Mesothelial cell of epicardium (in vitro differentiated cells): Measurements from ENCODE around the gene TMEM186. TPM values are rescaled to one million over a fixed set of nuclear protein-coding genes. Genes with fewer than 3 reads are reported as not detected.

Source experiments
- DNase-seq, 2 experiments: peaks; one replicate each; pipeline ENCODE4 v3.0.0; 2021; ENCODE audit warnings: low spot score in 2 of 2; ENCODE audit not compliant: unreplicated experiment in 2 of 2
- H3K27ac Mint-ChIP-seq: 2 replicates; pipeline ENCODE4 v1.8.0; 2021; ENCODE audit warnings: mixed read lengths
- H3K27me3 Mint-ChIP-seq: 2 replicates; pipeline ENCODE4 v1.8.0; 2021; ENCODE audit warnings: low read depth, mixed read lengths
- H3K36me3 Mint-ChIP-seq: 2 replicates; pipeline ENCODE4 v1.8.0; 2021; ENCODE audit warnings: mixed read lengths
- H3K4me1 Mint-ChIP-seq: 2 replicates; pipeline ENCODE4 v1.8.0; 2021; ENCODE audit warnings: mixed read lengths
- H3K4me3 Mint-ChIP-seq: 2 replicates; pipeline ENCODE4 v1.8.0; 2021; ENCODE audit warnings: mild to moderate bottlenecking, moderate library complexity, mixed read lengths
- H3K9me3 Mint-ChIP-seq: 2 replicates; pipeline ENCODE4 v1.8.0; 2021; ENCODE audit warnings: mixed read lengths
- total RNA-seq: library from RNA; stranded (reverse); gene quantifications from 3 replicates; pipeline ENCODE4 v1.2.1, GENCODE V29; 2021
- TF ChIP-seq, protein P1 (sequence below): fragments of 200-600 bp; sonication (generic); IDR thresholded peaks from one replicate; pipeline ENCODE4 v1.5.0; 2021; ENCODE audit warnings: antibody characterized with exemption; ENCODE audit not compliant: unreplicated experiment

The TMEM186 gene
- total RNA-seq, 1 donor from 2014 or later, result 11.9 TPM

DNA sequence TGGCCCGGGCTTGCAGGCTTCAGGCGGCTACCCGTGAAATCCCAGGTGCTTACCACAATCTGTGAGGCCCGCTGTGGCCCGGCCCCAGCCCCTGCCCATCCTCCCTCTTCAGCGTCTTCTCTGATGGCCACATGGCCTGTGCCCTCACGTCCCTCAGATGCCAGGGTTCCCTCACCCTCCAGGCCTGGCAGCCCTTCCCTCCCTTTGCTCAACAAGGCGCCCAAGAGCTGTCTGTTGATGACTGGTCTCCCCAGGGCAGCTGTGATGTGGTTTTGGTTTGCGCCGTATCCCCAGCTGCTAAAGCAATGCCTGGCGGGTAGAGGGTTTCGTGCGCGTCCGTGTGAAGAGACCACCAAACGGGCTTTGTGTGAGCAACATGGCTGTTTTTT, 35.3 kb upstream of the TMEM186 start:
- H3K9me3 Mint-ChIP-seq, result no peaks in the 10 kb centered on the region
- DNase-seq, result no peak
- H3K27ac Mint-ChIP-seq, result no peak overlapping the region
- H3K4me1 Mint-ChIP-seq, result no peaks in the 10 kb centered on the region
- no peak overlapping the region for H3K4me3 Mint-ChIP-seq
- H3K27me3 Mint-ChIP-seq, result no peaks in the 10 kb centered on the region
- TF ChIP-seq, protein P1, sequence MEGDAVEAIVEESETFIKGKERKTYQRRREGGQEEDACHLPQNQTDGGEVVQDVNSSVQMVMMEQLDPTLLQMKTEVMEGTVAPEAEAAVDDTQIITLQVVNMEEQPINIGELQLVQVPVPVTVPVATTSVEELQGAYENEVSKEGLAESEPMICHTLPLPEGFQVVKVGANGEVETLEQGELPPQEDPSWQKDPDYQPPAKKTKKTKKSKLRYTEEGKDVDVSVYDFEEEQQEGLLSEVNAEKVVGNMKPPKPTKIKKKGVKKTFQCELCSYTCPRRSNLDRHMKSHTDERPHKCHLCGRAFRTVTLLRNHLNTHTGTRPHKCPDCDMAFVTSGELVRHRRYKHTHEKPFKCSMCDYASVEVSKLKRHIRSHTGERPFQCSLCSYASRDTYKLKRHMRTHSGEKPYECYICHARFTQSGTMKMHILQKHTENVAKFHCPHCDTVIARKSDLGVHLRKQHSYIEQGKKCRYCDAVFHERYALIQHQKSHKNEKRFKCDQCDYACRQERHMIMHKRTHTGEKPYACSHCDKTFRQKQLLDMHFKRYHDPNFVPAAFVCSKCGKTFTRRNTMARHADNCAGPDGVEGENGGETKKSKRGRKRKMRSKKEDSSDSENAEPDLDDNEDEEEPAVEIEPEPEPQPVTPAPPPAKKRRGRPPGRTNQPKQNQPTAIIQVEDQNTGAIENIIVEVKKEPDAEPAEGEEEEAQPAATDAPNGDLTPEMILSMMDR, result no peak
- H3K36me3 Mint-ChIP-seq, result peaks cover 29% of the 10 kb centered on the region

DNA sequence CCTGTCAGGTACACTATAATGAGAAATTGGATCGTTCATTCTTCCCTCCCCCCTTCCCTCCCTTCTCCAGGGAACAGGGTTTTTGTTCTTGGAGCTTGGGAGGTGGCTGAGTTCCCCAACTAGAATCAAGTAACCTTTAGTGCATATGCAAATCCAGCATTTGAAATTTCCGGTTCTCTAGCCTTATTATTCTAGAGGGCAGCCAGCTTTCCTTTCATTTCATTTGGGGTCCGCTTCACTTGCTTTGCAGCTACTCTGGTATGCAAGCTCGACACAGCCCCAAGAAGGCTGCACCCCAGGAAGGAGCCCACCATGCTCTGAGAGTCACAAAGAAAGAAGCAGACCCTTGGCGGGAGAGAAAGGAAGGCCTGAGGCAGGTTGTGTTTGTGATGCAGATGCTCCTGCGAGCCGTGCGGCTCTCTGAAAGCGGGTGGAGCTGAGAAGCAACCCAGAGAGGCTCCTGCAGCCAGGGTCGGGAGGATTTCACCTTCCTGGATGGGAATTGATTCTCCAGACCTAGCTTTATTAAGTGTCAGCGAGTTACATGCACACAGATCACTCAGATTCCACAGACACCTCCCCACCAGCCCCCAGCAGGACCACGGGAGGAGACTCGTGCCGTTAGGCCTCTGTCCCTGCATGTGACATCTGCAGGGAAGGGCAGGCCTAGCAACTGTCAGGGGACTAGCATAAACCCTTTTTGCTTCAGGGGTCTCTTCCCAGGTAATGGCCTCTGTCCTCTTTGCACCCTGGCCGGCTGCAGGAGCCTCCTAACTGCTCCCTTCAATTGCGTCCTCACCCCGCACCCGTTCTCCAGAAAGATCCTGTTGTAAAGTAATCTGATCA, 34.7 kb upstream of the TMEM186 start:
- TF ChIP-seq, protein P1, result no peak
- Mint-ChIP-seq H3K9me3 (no peaks in the 10 kb centered on the region), H3K27me3 (no peaks in the 10 kb centered on the region), H3K36me3 (peaks cover 29% of the 10 kb centered on the region), H3K27ac (no peak overlapping the region), H3K4me3 (no peak overlapping the region), H3K4me1 (no peaks in the 10 kb centered on the region)
- no peak for DNase-seq

DNA sequence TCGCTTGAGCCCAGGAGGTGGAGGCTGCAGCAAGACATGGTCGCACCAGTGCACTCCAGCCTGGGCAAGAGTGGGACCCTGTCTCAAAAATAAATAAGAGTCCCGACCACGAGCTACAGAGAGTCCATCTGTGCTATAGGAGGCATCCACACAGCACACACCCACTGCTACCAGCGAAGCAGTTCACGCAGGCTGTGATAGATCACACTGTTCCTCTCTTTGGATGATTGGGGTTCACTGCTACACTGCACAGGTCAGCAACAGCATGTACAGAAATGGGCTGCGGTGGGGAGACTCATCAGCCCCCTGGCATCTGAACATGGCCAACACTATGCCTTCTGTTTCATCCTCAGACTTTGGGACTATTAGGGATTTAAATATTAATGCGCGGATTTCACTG, 34.0 kb upstream of the TMEM186 start:
- peaks cover 29% of the 10 kb centered on the region for H3K36me3 Mint-ChIP-seq
- TF ChIP-seq, protein P1, result no peak
- DNase-seq, result no peak
- no peaks in the 10 kb centered on the region for H3K4me1 Mint-ChIP-seq
- no peak overlapping the region for H3K4me3 Mint-ChIP-seq
- no peaks in the 10 kb centered on the region for H3K27me3 Mint-ChIP-seq
- no peak overlapping the region for H3K27ac Mint-ChIP-seq
- H3K9me3 Mint-ChIP-seq, result no peaks in the 10 kb centered on the region

DNA sequence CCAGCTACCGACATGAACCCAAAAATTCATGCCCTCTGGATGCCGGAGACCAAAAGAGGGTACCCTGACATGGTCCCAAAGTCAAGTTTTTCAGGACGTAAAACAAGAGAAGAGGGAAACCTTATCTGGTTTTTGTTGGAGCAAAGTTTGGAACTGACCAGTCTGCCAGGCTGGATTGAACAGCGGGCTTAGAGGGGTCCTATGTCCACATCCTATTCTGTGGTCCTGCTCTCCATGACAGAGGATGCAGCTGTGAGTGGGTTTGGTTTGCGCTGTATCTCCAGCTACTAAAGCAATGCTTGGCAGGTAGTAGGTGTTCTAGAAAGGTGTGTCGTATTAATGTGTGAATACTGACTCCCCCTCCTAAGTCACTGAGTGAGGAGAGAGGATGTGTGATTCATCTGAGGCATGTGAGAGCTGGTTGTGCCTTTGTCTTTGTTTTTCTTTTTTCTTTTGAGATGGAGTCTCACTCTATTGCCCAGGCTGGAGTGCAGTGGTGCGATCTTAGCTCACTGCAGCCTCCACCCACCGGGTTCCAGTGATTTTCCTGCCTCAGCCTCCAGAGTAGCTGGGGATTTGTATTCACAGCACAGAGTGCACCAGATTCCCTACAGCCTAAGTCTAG, 31.2 kb upstream of the TMEM186 start:
- H3K27ac Mint-ChIP-seq, result no peak overlapping the region
- DNase-seq, result no peak
- H3K9me3 Mint-ChIP-seq, result no peaks in the 10 kb centered on the region
- no peaks in the 10 kb centered on the region for H3K27me3 Mint-ChIP-seq
- TF ChIP-seq, protein P1, result no peak
- H3K36me3 Mint-ChIP-seq, result peaks cover 41% of the 10 kb centered on the region
- no peak overlapping the region for H3K4me3 Mint-ChIP-seq
- no peaks in the 10 kb centered on the region for H3K4me1 Mint-ChIP-seq

DNA sequence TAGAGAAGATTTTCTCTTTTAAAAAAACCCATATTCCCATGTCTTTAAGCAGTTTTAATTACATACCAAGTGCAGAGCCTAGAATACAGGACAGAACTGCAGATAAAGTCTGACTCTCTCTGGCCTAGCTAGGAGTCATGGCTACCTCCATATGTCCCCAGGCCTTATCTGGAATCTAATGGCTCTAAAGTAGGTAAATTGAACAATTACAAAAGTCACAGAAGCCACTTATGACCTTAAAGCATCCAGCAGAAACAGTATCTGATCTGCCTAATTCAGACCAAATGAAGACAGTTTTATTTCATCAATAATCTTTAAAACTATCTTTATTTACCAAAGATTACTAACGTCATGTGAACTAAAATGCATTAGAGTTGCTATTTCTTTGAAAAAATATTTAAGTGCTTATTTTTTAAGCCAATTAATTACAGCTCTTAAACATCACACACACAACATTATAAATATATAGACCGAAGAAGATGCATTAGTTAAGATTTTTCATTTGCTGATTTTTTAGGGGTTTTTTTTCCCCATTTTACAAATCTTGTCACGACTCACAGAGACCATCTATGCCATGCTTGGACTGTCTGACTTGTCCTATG, 28.9 kb upstream of the TMEM186 start:
- H3K4me1 Mint-ChIP-seq, result no peaks in the 10 kb centered on the region
- no peak overlapping the region for H3K4me3 Mint-ChIP-seq
- H3K36me3 Mint-ChIP-seq, result peaks cover 51% of the 10 kb centered on the region
- H3K27ac Mint-ChIP-seq, result no peak overlapping the region
- no peaks in the 10 kb centered on the region for H3K9me3 Mint-ChIP-seq
- TF ChIP-seq, protein P1, result no peak
- H3K27me3 Mint-ChIP-seq, result no peaks in the 10 kb centered on the region
- no peak for DNase-seq
